ENCODE data around the gene SMARCD2. TPM values are rescaled to one million over a fixed set of nuclear protein-coding genes. Genes with fewer than 3 reads are reported as not detected.
A peak's percentile ranks its signal among the peaks of the same experiment; 100 is the strongest.

The SMARCD2 gene
- total and polyA plus RNA-seq, 2 of the 13 experiments (the other 11 are each of a cell fraction or from before 2014, with no cell fraction given), result 122 to 150 TPM

DNA sequence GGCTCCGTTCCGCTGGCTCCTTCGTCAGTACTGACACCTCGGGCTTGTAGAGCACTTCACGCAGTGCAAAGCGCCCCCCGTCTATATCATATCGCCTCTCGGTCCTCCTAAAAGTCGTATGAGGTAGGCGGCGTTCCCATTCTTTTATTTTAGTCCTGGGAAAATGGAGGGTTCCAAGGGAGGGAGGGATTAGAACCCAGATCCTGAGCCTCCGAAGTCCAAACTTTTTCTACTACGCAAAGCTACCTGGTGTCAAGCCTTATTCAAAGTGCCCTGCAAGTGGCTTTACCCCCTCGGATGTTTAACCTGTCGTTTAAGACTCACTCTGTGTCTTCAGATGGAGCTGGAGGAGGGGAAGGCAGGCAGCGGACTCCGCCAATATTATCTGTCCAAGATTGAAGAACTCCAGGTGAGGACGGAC lies 14.7 kb downstream of the SMARCD2 start (continued):
- TF ChIP-seq ZBTB20 (CRISPR knock-in tag; IDR thresholded peaks at IDR 0.05; ENCODE audit: borderline replicate concordance, low read depth) (no peak), MEIS2 (CRISPR knock-in tag; IDR thresholded peaks at IDR 0.05) (peak; percentile 6; the same call in 1 of the 2 replicates), ZNF124 (CRISPR knock-in tag; IDR thresholded peaks at IDR 0.05) (no peak), TBL1XR1 (IDR thresholded peaks at IDR 0.05; ENCODE audit: borderline replicate concordance, low read length, partially characterized antibody) (no peak)

DNA sequence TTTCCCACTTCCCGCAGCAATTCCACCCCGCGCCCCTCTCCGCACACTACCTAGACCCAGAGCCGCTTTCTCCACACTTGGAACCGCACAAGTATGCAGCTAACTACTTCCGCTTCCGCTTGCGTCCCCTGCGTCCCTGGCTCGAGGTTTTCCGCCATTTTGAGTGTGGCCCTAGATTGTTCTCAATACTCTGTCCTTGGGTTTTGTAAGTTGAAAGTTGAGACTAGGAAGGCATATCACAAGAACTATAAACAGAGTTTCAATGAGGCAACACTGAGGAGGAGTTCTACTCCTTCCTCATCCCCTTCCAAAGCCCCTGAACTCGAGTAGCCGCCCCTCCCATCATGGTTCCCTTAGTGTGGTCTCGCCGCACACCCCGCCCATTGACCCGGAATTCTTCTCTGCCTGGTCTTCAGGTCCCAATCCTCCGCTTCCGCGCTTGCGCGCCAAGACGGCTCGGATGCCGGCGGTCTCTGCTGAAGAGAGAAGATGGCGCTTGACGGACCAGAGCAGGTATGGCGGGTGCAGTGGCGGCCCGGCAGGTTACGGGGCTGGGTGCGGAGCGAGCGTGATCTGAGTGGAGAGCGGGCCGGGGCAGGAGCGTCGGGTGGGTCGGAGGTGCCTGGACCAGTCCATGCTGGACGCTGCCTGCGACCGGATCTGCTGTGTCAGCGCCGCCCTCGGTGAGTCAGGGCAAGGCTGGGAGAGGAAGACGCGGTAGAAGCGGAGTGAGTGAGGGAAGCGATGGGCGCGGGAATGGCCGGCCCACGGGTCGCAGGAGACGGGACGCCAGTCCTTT lies 15.3 kb downstream of the SMARCD2 start, which contains the start of the genes FTSJ3 and PSMC5:
TSS of gene FTSJ3 (minus strand) at position 662 of the 799 bp plus-strand sequence. CDS start 761 bp downstream, outside the sequence.
TSS of gene PSMC5 (plus strand) at position 430 of the 799 bp plus-strand sequence. CDS start at position 490, 60 bp downstream.
- DNase-seq (ENCODE audit: low spot score), result peak; percentile 95
- H4K20me1 ChIP-seq (ENCODE audit: insufficient read depth, low read length), result no peaks in the 10 kb centered on the region
- H3K79me2 ChIP-seq (ENCODE audit: insufficient read depth, low read length), result peaks cover 45% of the 10 kb centered on the region
- TF ChIP-seq ZNF431 (CRISPR knock-in tag; IDR thresholded peaks at IDR 0.05; ENCODE audit: borderline replicate concordance, low read depth), result no peak
- TF ChIP-seq ZNF746 (CRISPR knock-in tag; IDR thresholded peaks at IDR 0.05), result no peak
- peak; percentile 93 for TF ChIP-seq ZNF709 (CRISPR knock-in tag; IDR thresholded peaks at IDR 0.05)
- TF ChIP-seq, protein P1, sequence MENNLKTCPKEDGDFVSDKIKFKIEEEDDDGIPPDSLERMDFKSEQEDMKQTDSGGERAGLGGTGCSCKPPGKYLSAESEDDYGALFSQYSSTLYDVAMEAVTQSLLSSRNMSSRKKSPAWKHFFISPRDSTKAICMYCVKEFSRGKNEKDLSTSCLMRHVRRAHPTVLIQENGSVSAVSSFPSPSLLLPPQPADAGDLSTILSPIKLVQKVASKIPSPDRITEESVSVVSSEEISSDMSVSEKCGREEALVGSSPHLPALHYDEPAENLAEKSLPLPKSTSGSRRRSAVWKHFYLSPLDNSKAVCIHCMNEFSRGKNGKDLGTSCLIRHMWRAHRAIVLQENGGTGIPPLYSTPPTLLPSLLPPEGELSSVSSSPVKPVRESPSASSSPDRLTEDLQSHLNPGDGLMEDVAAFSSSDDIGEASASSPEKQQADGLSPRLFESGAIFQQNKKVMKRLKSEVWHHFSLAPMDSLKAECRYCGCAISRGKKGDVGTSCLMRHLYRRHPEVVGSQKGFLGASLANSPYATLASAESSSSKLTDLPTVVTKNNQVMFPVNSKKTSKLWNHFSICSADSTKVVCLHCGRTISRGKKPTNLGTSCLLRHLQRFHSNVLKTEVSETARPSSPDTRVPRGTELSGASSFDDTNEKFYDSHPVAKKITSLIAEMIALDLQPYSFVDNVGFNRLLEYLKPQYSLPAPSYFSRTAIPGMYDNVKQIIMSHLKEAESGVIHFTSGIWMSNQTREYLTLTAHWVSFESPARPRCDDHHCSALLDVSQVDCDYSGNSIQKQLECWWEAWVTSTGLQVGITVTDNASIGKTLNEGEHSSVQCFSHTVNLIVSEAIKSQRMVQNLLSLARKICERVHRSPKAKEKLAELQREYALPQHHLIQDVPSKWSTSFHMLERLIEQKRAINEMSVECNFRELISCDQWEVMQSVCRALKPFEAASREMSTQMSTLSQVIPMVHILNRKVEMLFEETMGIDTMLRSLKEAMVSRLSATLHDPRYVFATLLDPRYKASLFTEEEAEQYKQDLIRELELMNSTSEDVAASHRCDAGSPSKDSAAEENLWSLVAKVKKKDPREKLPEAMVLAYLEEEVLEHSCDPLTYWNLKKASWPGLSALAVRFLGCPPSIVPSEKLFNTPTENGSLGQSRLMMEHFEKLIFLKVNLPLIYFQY (CRISPR knock-in tag; IDR thresholded peaks at IDR 0.05; ENCODE audit: borderline replicate concordance), result no peak; the same call in none of the 2 replicates
- TF ChIP-seq TBP (CRISPR knock-in tag; IDR thresholded peaks at IDR 0.05), result no peak
- TF ChIP-seq, protein P2, sequence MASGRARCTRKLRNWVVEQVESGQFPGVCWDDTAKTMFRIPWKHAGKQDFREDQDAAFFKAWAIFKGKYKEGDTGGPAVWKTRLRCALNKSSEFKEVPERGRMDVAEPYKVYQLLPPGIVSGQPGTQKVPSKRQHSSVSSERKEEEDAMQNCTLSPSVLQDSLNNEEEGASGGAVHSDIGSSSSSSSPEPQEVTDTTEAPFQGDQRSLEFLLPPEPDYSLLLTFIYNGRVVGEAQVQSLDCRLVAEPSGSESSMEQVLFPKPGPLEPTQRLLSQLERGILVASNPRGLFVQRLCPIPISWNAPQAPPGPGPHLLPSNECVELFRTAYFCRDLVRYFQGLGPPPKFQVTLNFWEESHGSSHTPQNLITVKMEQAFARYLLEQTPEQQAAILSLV (CRISPR knock-in tag; IDR thresholded peaks at IDR 0.05; ENCODE audit: borderline replicate concordance), result no peak; the same call in 1 of the 2 replicates
- TF ChIP-seq, protein P3, sequence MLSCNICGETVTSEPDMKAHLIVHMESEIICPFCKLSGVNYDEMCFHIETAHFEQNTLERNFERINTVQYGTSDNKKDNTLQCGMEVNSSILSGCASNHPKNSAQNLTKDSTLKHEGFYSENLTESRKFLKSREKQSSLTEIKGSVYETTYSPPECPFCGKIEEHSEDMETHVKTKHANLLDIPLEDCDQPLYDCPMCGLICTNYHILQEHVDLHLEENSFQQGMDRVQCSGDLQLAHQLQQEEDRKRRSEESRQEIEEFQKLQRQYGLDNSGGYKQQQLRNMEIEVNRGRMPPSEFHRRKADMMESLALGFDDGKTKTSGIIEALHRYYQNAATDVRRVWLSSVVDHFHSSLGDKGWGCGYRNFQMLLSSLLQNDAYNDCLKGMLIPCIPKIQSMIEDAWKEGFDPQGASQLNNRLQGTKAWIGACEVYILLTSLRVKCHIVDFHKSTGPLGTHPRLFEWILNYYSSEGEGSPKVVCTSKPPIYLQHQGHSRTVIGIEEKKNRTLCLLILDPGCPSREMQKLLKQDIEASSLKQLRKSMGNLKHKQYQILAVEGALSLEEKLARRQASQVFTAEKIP (CRISPR knock-in tag; IDR thresholded peaks at IDR 0.05; ENCODE audit: borderline replicate concordance), result no peak
- TF ChIP-seq SPEN (CRISPR knock-in tag; IDR thresholded peaks at IDR 0.05; ENCODE audit: low read depth), result peak; percentile 82
- TF ChIP-seq HNF4A (CRISPR knock-in tag; IDR thresholded peaks at IDR 0.05), result 0 out of 2 replicates have a peak, but pooled peaks have one; percentile 12
- TF ChIP-seq RBM39 (IDR thresholded peaks at IDR 0.05; ENCODE audit: low read depth, low read length, poor library complexity, severe bottlenecking), result peak; percentile 79

More for the DNA sequence above, 15.3 kb downstream of the SMARCD2 start, which contains the start of the genes FTSJ3 and PSMC5:
- H3K9me3 ChIP-seq (ENCODE audit: low read length), result no peaks in the 10 kb centered on the region
- FAIRE-seq (peak; percentile 94), ATAC-seq (peak; percentile 89)
- ChIA-PET POLR2A (interaction anchor here (0.8 to 3.5 kb wide), 7 partner anchors 9 to 54 kb away, joined by 4 to 37 read pairs (median 10); partner anchors contain the start of genes CCDC47, DDX42 and SMARCD2), CTCF (ENCODE audit: low intra/inter-chr PET ratio, low total read pairs) (no interaction called here)
- H3K27me3 ChIP-seq (ENCODE audit: control insufficient read depth in 1 of 2, insufficient read depth in 2 of 2, low read length in 2 of 2), result no peaks in the 10 kb centered on the region; a peak in 1 of 5 replicates
- peak within 1 kb of the TSS; percentile 84 to 98 (median 95) for H3K4me3 ChIP-seq (replicated peaks in 1 of 3; ENCODE audit: insufficient read depth in 1 of 3, low read depth in 2 of 3, low read length in 3 of 3)
- peaks cover 43 to 68% of the 10 kb centered on the region in 2 experiments for H3K36me3 ChIP-seq (replicated peaks in 1 of 2; ENCODE audit: control insufficient read depth in 1 of 2, insufficient read depth in 2 of 2, low read length in 2 of 2)
- peak within 1 kb of the TSS; percentile 81 for H3K4me2 ChIP-seq (ENCODE audit: low read depth, low read length)
- H3K27ac ChIP-seq (ENCODE audit: extremely low read length, insufficient read depth, low read length), result peak within 1 kb of the TSS; percentile 91
- peak within 1 kb of the TSS; percentile 93 for H2AFZ ChIP-seq (ENCODE audit: low read length)
- no TSS peak for BruUV-seq (replicated peaks)
- peak within 1 kb of the TSS; percentile 86 for H3K9ac ChIP-seq (ENCODE audit: insufficient read depth, low read depth, low read length)
- H3K4me1 ChIP-seq (ENCODE audit: insufficient read depth, low read length), result peaks cover 31% of the 10 kb centered on the region
- intact Hi-C loops (cut with micrococcal nuclease; ENCODE audit: unreplicated experiment), result loop anchor here (1.0 to 5.0 kb wide), 4 partner anchors 14 to 86 kb away; partner anchors contain the start of genes CCDC47, DDX42 and STRADA
- in situ Hi-C loops (cut with HindIII; ENCODE audit: extremely low pct_ligation_motif_present, low pct_unique_long_range_greater_than_20kb), result no loop called here
- under 1% methylated on average over 56 of the region's 58 CpGs for WGBS (ENCODE audit: low lambda C conversion rate)
